Measurements from ENCODE around the gene WSCD2.

Gene WSCD2

GRCh38 chr12:108109954-108110353, 19.1 kb upstream of the WSCD2 start:
- no peak for DNase-seq

DNA sequence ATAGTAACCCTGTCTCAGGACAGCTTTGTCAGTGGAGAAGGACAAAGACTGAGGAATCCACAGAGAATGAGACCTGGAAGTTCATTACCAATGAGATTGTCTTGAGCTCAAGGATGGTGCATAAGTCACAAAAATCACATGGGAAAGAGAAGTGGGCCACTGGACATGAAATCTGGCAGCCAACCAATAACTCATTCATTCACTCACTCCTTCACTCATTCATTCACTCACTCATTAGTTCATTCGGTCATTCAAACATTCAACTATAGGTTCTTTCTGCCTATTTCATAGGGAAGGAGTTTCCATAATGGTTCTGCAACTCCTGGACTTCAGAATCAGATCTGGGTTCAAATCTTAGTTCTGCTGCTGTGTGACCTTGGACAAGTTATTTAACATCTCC, 18.2 kb upstream of the WSCD2 start:
- no peak for DNase-seq

GRCh38 chr12:108112832-108113556, 16.1 kb upstream of the WSCD2 start:
- DNase-seq = no peak

GRCh38 chr12:108115123-108116121, 13.7 kb upstream of the WSCD2 start:
- DNase-seq = no peak

GRCh38 chr12:108116254-108116653, 12.8 kb upstream of the WSCD2 start:
- DNase-seq = no peak

DNA sequence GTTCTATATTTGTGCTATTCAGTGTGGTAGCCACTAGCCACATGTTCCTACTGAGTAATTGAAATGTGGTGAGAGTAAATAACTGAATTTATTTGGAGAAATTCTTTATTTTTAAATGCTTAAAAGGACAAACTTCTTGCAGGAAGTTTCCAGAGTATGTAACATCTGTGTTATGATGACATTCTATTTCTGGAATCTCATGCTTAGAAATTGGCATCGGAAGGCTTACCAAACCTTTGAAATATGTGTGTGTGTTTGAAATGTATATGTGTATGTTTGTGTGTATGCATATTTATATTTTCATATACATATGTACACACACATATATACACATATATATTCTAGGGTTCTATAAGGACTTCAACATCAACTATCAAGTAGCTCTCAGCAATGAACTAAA, 12.4 kb upstream of the WSCD2 start:
- DNase-seq = no peak

DNA sequence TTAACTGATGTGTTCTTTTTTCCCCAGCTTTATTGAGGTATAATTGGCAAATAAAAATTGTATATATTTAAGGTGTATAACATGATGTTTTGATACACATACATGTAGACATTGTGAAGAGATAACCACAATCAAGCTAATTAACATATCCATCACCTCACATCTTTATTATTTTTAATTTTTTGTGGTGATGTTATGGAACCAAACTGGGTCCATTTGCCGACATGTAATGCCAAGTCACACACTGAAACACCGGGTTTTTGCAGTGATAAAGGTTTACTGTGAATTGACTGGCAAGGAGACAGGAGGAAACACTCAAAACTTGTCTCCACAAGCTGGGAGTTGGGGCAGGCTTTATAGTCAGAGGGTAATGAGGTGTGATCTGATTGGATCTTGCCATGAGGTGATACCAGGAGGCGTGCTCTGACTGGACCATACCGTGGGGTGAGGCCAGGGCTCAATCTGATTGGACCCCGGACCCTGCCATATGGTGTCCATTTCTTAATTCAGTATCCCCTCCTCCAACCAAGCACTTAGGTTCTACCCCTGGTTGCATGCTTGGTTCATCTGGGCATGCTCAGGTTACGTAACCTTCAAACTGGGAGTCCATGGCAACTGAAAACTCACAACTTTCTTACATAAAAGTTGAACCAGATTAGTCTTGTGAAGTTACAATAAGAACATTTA, 11.8 kb upstream of the WSCD2 start:
- peak; percentile 31 to 67 for DNase-seq

GRCh38 chr12:108117902-108118301, 11.2 kb upstream of the WSCD2 start:
- DNase-seq = no peak

GRCh38 chr12:108119126-108119973, 9.7 kb upstream of the WSCD2 start:
- no peak for DNase-seq

GRCh38 chr12:108119974-108120862, 8.9 kb upstream of the WSCD2 start:
- no peak for DNase-seq

DNA sequence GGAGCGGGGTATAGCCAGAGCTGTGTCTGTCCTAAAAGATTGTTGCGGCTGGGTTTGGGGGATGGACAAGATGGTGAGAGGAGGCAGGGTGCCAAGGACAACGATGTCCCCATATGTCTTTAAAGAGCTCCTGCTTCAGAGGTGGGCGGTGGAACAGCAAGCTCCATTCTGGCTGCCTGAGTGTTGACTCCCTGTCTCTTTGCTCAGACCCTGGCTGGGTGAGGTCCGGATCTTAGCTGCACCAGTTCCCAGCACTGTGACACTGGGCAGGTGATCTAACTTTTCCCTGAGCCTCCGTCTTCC, 8.3 kb upstream of the WSCD2 start:
- DNase-seq = no peak

GRCh38 chr12:108121320-108121719, 7.8 kb upstream of the WSCD2 start:
- no peak for DNase-seq

DNA sequence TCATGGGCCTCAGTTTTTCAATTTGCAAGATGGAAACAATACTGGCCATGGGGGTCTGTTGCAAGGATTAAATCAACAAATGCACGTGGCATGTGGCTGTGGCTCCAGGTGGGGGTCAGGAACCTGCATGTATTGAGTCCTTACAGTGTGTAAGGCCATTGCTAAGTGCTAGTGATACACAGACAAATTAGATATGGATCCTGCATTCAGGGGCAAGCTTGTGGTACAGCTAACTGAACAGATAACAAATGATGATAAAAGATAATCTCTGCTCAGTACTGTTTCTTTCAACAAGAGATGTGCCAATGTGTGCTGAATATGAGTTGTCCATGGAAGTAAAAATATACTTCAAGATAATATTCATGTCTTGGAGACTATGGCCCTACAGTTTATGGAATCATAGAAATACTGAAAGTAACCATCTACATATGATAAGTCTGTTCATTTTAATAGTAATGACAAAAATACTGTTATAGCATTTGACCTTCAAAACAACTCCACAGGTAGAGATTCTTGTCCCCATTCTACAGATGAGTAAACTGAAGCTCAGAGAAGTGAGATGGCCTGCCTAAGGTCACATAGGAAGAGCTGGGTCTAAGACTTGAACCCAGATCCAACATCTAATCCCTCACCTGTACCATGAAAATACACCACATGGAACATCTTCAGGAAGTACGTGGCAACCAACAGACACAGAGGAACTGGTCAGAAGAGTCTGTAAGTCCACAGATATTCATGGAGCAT, 7.2 kb upstream of the WSCD2 start:
- DNase-seq = no peak

GRCh38 chr12:108122644-108123043, 6.4 kb upstream of the WSCD2 start:
- no peak for DNase-seq

GRCh38 chr12:108123402-108123801, 5.7 kb upstream of the WSCD2 start:
- no peak for DNase-seq

DNA sequence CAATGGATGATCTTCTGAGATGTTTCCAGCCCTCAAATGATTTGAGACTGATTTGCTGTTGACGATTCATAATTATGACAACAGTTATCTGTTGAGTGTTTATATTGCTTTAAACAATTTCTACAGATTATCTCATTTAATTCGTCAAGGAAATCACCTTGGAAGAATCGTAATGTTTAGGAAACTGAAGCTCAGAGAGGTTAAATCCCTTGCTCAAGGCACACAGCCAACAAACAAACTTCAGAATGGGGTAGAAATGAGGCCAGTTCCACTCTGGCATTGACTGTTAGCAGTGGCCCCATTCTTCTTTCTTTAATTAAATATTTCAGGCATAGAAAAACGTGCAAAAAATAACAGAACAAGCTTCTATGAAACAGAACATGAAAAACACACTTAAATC, 4.0 kb upstream of the WSCD2 start:
- no peak for DNase-seq

GRCh38 chr12:108126212-108126611, 2.9 kb upstream of the WSCD2 start:
- DNase-seq = no peak

DNA sequence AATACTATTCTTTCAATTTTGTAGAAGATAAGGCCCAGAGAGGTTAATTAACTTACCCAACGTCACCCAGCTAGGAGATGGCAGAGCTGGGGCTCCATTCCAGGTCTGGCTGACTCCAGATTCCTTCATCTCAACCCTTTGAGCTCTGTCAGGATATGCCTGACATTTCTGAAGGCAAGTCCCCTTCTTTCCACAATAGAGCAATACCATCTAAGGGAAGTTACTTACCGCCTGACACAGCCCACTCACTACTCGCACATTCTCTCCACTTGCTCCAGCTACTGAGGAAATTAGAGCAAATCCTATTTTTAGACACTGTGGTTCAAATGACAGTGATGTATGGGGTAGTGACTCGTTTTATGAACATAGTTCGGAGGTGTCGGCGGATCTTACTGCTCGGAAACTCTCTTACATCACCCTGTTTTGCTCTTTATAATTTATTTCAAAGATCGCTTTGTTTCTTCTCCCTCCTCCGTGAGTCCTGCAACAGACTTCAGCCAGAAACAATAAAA, 2.0 kb upstream of the WSCD2 start:
- no peak for DNase-seq

GRCh38 chr12:108127654-108128053, 1.4 kb upstream of the WSCD2 start:
- DNase-seq = no peak

DNA sequence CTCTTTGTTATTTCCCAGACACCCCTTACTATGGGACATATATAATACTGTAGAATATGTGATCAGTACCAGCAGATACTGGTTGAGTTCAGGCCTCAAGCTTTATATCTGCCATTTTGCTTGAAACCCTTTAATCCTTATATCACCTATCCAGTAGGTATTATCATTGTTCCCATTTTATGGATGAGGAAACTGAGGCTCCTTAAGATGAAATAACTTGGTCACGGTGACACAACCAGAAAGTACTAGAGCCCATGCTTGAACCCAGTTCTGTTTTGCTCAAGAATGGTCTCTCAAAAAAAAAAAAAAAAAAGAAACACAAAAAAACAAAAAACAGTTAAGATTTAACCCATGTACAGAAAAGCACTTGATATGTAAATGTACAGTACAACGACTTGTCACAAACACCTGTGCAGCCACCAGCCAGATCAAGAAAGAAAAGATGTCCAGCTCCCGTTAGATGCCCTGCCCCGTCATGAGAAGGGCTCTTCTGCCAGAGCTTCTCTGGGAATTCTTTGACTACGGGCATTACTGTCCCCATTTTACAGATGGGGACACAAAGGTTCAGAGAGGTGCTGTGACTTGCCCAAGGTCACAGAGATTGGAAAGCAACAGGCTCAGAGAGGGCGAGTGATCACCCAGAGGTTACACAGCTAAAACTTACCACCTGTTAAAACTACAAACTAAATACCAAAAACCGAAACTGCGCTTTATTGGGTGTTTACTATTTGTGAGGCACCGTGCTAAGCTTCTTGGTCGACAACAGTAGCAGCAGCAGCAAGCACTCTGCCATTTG, 669 bp upstream of the WSCD2 start:
- DNase-seq = no peak

Data from NCI-H446 (cell line).